Subcutaneous abdominal adipose tissue (tissue), 5 donors: ENCODE data around the gene ETV4.
A peak's percentile ranks its signal among the peaks of the same experiment; 100 is the strongest.

ENCODE experiments used
- H3K27ac ChIP-seq: one replicate; pipeline ENCODE4 v1.7.0; 2013; ENCODE audit warnings: low read depth, mild to moderate bottlenecking, inconsistent platforms, low read length, moderate library complexity
- H3K27me3 ChIP-seq, 5 donors: one replicate each; pipeline ENCODE4 v1.7.0; 2013; ENCODE audit warnings: low read length in 5 of 5, inconsistent platforms in 1 of 5; ENCODE audit not compliant: control insufficient read depth in 5 of 5, insufficient read depth in 4 of 5
- H3K36me3 ChIP-seq, 5 donors: one replicate each; pipeline ENCODE4 v1.7.0; 2013; ENCODE audit warnings: low read length in 5 of 5; ENCODE audit not compliant: control insufficient read depth in 5 of 5, insufficient read depth in 5 of 5
- H3K4me1 ChIP-seq, 5 donors: one replicate each; pipeline ENCODE4 v1.7.0; 2013; ENCODE audit warnings: low read length in 5 of 5, mild to moderate bottlenecking in 3 of 5, moderate library complexity in 1 of 5; ENCODE audit not compliant: control insufficient read depth in 5 of 5, insufficient read depth in 5 of 5
- H3K4me3 ChIP-seq, 5 donors: one replicate each; pipeline ENCODE4 v1.7.0; 2013; ENCODE audit warnings: low read length in 5 of 5, low read depth in 1 of 5
- H3K9ac ChIP-seq, 5 donors: one replicate each; pipeline ENCODE4 v1.7.0; 2013; ENCODE audit warnings: low read length in 5 of 5, mild to moderate bottlenecking in 4 of 5, moderate library complexity in 3 of 5
- H3K9me3 ChIP-seq, 5 donors: one replicate each; pipeline ENCODE4 v1.7.0; 2013; ENCODE audit warnings: low read length in 5 of 5; ENCODE audit not compliant: control insufficient read depth in 5 of 5
- donor health status: healthy.
- donor health status: healthy.
- donor health status: healthy.
- donor health status: healthy.
- donor health status: healthy.

ETV4 gene

GRCh38 chr17:43558805-43559160 is 12.6 kb upstream of the ETV4 start:
- Histone ChIP-seq H3K27ac (peak overlapping the region; percentile 33), H3K9me3 (no peaks in the 10 kb centered on the region), H3K4me3 (no peak overlapping the region), H3K9ac (no peak overlapping the region), H3K36me3 (no peaks in the 10 kb centered on the region), H3K27me3 (peaks cover 0 to 17% (median 9%) of the 10 kb centered on the region in 5 donors), H3K4me1 (peaks cover 9 to 40% (median 35%) of the 10 kb centered on the region in 5 donors)

GRCh38 chr17:43556292-43556691 is 10.2 kb upstream of the ETV4 start:
- H3K9me3 ChIP-seq = no peaks in the 10 kb centered on the region
- H3K36me3 ChIP-seq = no peaks in the 10 kb centered on the region
- no peak overlapping the region for H3K9ac ChIP-seq
- H3K27ac ChIP-seq = no peak overlapping the region
- no peak overlapping the region for H3K4me3 ChIP-seq
- peaks cover 7 to 31% (median 27%) of the 10 kb centered on the region in 5 donors for H3K4me1 ChIP-seq
- no peaks in the 10 kb centered on the region for H3K27me3 ChIP-seq

GRCh38 chr17:43554857-43555256 is 8.7 kb upstream of the ETV4 start:
- no peaks in the 10 kb centered on the region for H3K9me3 ChIP-seq
- peaks cover 7 to 30% (median 27%) of the 10 kb centered on the region in 5 donors for H3K4me1 ChIP-seq
- H3K36me3 ChIP-seq = no peaks in the 10 kb centered on the region
- no peaks in the 10 kb centered on the region for H3K27me3 ChIP-seq
- no peak overlapping the region for H3K9ac ChIP-seq
- H3K4me3 ChIP-seq = no peak overlapping the region
- no peak overlapping the region for H3K27ac ChIP-seq

GRCh38 chr17:43553573-43553972 is 7.4 kb upstream of the ETV4 start:
- H3K9me3 ChIP-seq = no peaks in the 10 kb centered on the region
- peaks cover 4 to 17% (median 14%) of the 10 kb centered on the region in 5 donors for H3K4me1 ChIP-seq
- no peaks in the 10 kb centered on the region for H3K36me3 ChIP-seq
- no peak overlapping the region for H3K27ac ChIP-seq
- H3K27me3 ChIP-seq = peaks cover 0 to 7% (median 3%) of the 10 kb centered on the region in 5 donors
- no peak overlapping the region for H3K4me3 ChIP-seq
- H3K9ac ChIP-seq = no peak overlapping the region

GRCh38 chr17:43552229-43552837 is 6.2 kb upstream of the ETV4 start:
- Histone ChIP-seq H3K9ac (no peak overlapping the region), H3K36me3 (no peaks in the 10 kb centered on the region), H3K9me3 (no peaks in the 10 kb centered on the region), H3K27me3 (peaks cover 3 to 13% (median 7%) of the 10 kb centered on the region in 5 donors), H3K4me3 (no peak overlapping the region), H3K4me1 (peaks cover 0 to 14% (median 11%) of the 10 kb centered on the region in 5 donors), H3K27ac (no peak overlapping the region)

- H3K4me3 ChIP-seq = no peak overlapping the region
Observed at GRCh38 chr17:43550754-43551153, 4.6 kb upstream of the ETV4 start.

GRCh38 chr17:43549496-43549895 is 3.4 kb upstream of the ETV4 start:
- no peak overlapping the region for H3K9ac ChIP-seq
- peaks cover 11 to 26% (median 24%) of the 10 kb centered on the region in 5 donors for H3K27me3 ChIP-seq
- peaks cover 3 to 27% (median 21%) of the 10 kb centered on the region in 5 donors for H3K4me1 ChIP-seq
- H3K9me3 ChIP-seq = no peaks in the 10 kb centered on the region
- no peaks in the 10 kb centered on the region for H3K36me3 ChIP-seq
- H3K4me3 ChIP-seq = no peak overlapping the region
- H3K27ac ChIP-seq = no peak overlapping the region

More at GRCh38 chr17:43550754-43551153, 4.6 kb upstream of the ETV4 start:
- Histone ChIP-seq H3K9me3 (no peaks in the 10 kb centered on the region), H3K27ac (no peak overlapping the region), H3K36me3 (no peaks in the 10 kb centered on the region), H3K27me3 (peaks cover 7 to 19% (median 14%) of the 10 kb centered on the region in 5 donors), H3K4me1 (peaks cover 3 to 16% (median 12%) of the 10 kb centered on the region in 5 donors), H3K9ac (no peak overlapping the region)

- no peaks in the 10 kb centered on the region for H3K36me3 ChIP-seq
- peaks cover 17 to 33% (median 29%) of the 10 kb centered on the region in 5 donors for H3K27me3 ChIP-seq
- H3K9ac ChIP-seq = no peak overlapping the region
- no peaks in the 10 kb centered on the region for H3K9me3 ChIP-seq
- peaks cover 3 to 27% (median 21%) of the 10 kb centered on the region in 5 donors for H3K4me1 ChIP-seq
- no peak overlapping the region for H3K27ac ChIP-seq
- H3K4me3 ChIP-seq = no peak overlapping the region
Observed at GRCh38 chr17:43548689-43549379, 2.7 kb upstream of the ETV4 start.

- no peaks in the 10 kb centered on the region for H3K36me3 ChIP-seq
- H3K4me3 ChIP-seq = no peak overlapping the region
- no peaks in the 10 kb centered on the region for H3K9me3 ChIP-seq
- H3K9ac ChIP-seq = no peak overlapping the region
- peaks cover 18 to 40% (median 33%) of the 10 kb centered on the region in 5 donors for H3K27me3 ChIP-seq
- H3K27ac ChIP-seq = no peak overlapping the region
- H3K4me1 ChIP-seq = peaks cover 3 to 27% (median 21%) of the 10 kb centered on the region in 5 donors
Observed at GRCh38 chr17:43547659-43548256, 1.6 kb upstream of the ETV4 start.

GRCh38 chr17:43547189-43547550 is 1.0 kb upstream of the ETV4 start:
- Histone ChIP-seq H3K4me3 (no peak overlapping the region), H3K9me3 (no peaks in the 10 kb centered on the region), H3K36me3 (no peaks in the 10 kb centered on the region), H3K9ac (no peak overlapping the region), H3K4me1 (peaks cover 3 to 27% (median 21%) of the 10 kb centered on the region in 5 donors), H3K27ac (no peak overlapping the region), H3K27me3 (peaks cover 18 to 40% (median 33%) of the 10 kb centered on the region in 5 donors)
